ENCODE measurements around the gene TAX1BP3. TPM values are rescaled to one million over a fixed set of nuclear protein-coding genes. Genes with fewer than 3 reads are reported as not detected.

Gene TAX1BP3
- total and polyA plus RNA-seq, 7 experiments from 2014 or later: 10.5 to 34.0 (median 13.3) TPM

- Histone ChIP-seq H3K36me3 (ENCODE audit: control insufficient read depth in 2 of 3, insufficient read depth in 3 of 3, low read length in 3 of 3) (peaks cover 0 to 9% (median 0%) of the 10 kb centered on the region in 3 experiments), H3K9me3 (ENCODE audit: control insufficient read depth in 2 of 3, low read length in 3 of 3) (no peaks in the 10 kb centered on the region), H3K27ac (ENCODE audit: low read depth, low read length) (peak within 1 kb of the TSS; percentile 98), H3K4me1 (ENCODE audit: control insufficient read depth in 2 of 2, insufficient read depth in 2 of 2, low read length in 2 of 2) (peaks cover 0 to 3% of the 10 kb centered on the region in 2 donors), H3K4me3 (ENCODE audit: low read length) (peak within 1 kb of the TSS; percentile 97), H3K27me3 (ENCODE audit: control insufficient read depth in 2 of 2, insufficient read depth in 2 of 2, low read length in 2 of 2) (no peaks in the 10 kb centered on the region)
- no peaks in the 10 kb centered on the region for H3K27me3 Mint-ChIP-seq
- peak; percentile 90 to 95 (median 95) for DNase-seq
- peak; percentile 98 for ATAC-seq
- H3K27ac Mint-ChIP-seq: peak within 1 kb of the TSS; percentile 96 to 100 (median 99)
- ChIA-PET CTCF (interaction anchor here (0.9 to 1.3 kb wide), 3 partner anchors 87 to 329 kb away, joined by 3 to 4 read pairs (median 3); partner anchors contain the start of gene HASPIN), POLR2A (interaction anchor here (0.6 to 2.1 kb wide), 10 partner anchors 10 to 1646 kb away, joined by 3 to 8 read pairs (median 4); partner anchors contain the start of genes CYB5D2, EMC6, TAX1BP3 and ZZEF1)
- H3K4me1 Mint-ChIP-seq: peaks cover 17 to 45% (median 29%) of the 10 kb centered on the region in 7 donors
- no peaks in the 10 kb centered on the region for H3K9me3 Mint-ChIP-seq
- intact Hi-C loops (cut with micrococcal nuclease): loop anchor here (1.0 to 10.0 kb wide), 11 partner anchors 32 to 1236 kb away; partner anchors contain the start of genes EMC6 (in 2 of the 2), TAX1BP3 (in 2 of the 2), ANKFY1 (in 1 of the 2) and ATP2A3 (in 1 of the 2)
- peaks cover 0 to 10% (median 5%) of the 10 kb centered on the region in 5 donors for H3K36me3 Mint-ChIP-seq
- H3K4me3 Mint-ChIP-seq: peak within 1 kb of the TSS; percentile 86 to 99 (median 98)
Observed at GRCh38 chr17:3636154-3636907, 32.0 kb downstream of the TAX1BP3 start, which contains the start of the genes CTNS and SHPK. Gene CTNS (plus strand): TSS chr17:3636760. CDS start chr17:3640207, 3,447 bp downstream. Gene SHPK (minus strand): TSS chr17:3636250. CDS start chr17:3636219, 31 bp downstream.

GRCh38 chr17:3635474-3636153, 32.8 kb downstream of the TAX1BP3 start:
- peaks cover 17 to 40% (median 30%) of the 10 kb centered on the region in 7 donors for H3K4me1 Mint-ChIP-seq

GRCh38 chr17:3632287-3632686, 36.1 kb downstream of the TAX1BP3 start:
- H3K27ac ChIP-seq (ENCODE audit: low read depth, low read length): no peak overlapping the region
- H3K36me3 ChIP-seq (ENCODE audit: control insufficient read depth in 2 of 3, insufficient read depth in 3 of 3, low read length in 3 of 3): peaks cover 0 to 37% (median 4%) of the 10 kb centered on the region in 3 experiments
- H3K4me1 ChIP-seq (ENCODE audit: control insufficient read depth in 2 of 2, insufficient read depth in 2 of 2, low read length in 2 of 2): peaks cover 0 to 3% of the 10 kb centered on the region in 2 donors
- ChIA-PET POLR2A (no interaction called here), CTCF (interaction anchor here (0.6 kb wide), 2 partner anchors 14 to 1430 kb away, joined by 3 to 5 read pairs; no protein-coding TSS in a partner anchor)
- intact Hi-C loops (cut with micrococcal nuclease): loop anchor here in 1 of 2 donors (10.0 kb wide), 1 partner anchor 1037 kb away; the partner anchor contains the start of gene PAFAH1B1
- Mint-ChIP-seq H3K4me3 (no peak overlapping the region), H3K36me3 (peaks cover 4 to 18% (median 9%) of the 10 kb centered on the region in 5 donors), H3K9me3 (no peaks in the 10 kb centered on the region), H3K27me3 (no peaks in the 10 kb centered on the region), H3K27ac (no peak overlapping the region), H3K4me1 (peaks cover 10 to 28% (median 19%) of the 10 kb centered on the region in 7 donors)
- H3K4me3 ChIP-seq (ENCODE audit: low read length): no peak overlapping the region
- no peak for DNase-seq
- no peak for ATAC-seq
- no peaks in the 10 kb centered on the region for H3K9me3 ChIP-seq (ENCODE audit: control insufficient read depth in 2 of 3, low read length in 3 of 3)
- no peaks in the 10 kb centered on the region for H3K27me3 ChIP-seq (ENCODE audit: control insufficient read depth in 2 of 2, insufficient read depth in 2 of 2, low read length in 2 of 2)

More at GRCh38 chr17:3635474-3636153, 32.8 kb downstream of the TAX1BP3 start:
- peak overlapping the region; percentile 98 for H3K27ac ChIP-seq (ENCODE audit: low read depth, low read length)
- Mint-ChIP-seq H3K9me3 (no peaks in the 10 kb centered on the region), H3K27ac (peak overlapping the region in 7 of 9 donors; percentile 54 to 98 (median 79)), H3K36me3 (peaks cover 0 to 10% (median 5%) of the 10 kb centered on the region in 5 donors), H3K27me3 (no peaks in the 10 kb centered on the region), H3K4me3 (peak overlapping the region; percentile 86 to 99 (median 98))
- intact Hi-C loops (cut with micrococcal nuclease): loop anchor here (1.0 to 10.0 kb wide), 11 partner anchors 33 to 1235 kb away; partner anchors contain the start of genes EMC6 (in 2 of the 2), TAX1BP3 (in 2 of the 2), ANKFY1 (in 1 of the 2) and ATP2A3 (in 1 of the 2)
- no peaks in the 10 kb centered on the region for H3K9me3 ChIP-seq (ENCODE audit: control insufficient read depth in 2 of 3, low read length in 3 of 3)
- no peaks in the 10 kb centered on the region for H3K27me3 ChIP-seq (ENCODE audit: control insufficient read depth in 2 of 2, insufficient read depth in 2 of 2, low read length in 2 of 2)
- CTCF ChIA-PET: interaction anchor here (0.9 to 1.3 kb wide), 2 partner anchors 103 to 329 kb away, joined by 3 read pairs; no protein-coding TSS in a partner anchor
- no peak for ATAC-seq
- POLR2A ChIA-PET: interaction anchor here (0.9 to 2.1 kb wide), 8 partner anchors 9 to 1647 kb away, joined by 3 to 8 read pairs (median 4); partner anchors contain the start of genes CYB5D2, EMC6, TAX1BP3 and ZZEF1
- H3K4me1 ChIP-seq (ENCODE audit: control insufficient read depth in 2 of 2, insufficient read depth in 2 of 2, low read length in 2 of 2): peaks cover 0 to 3% of the 10 kb centered on the region in 2 donors
- DNase-seq: peak in 1 of 9 donors; percentile 8
- H3K4me3 ChIP-seq (ENCODE audit: low read length): peak overlapping the region; percentile 97
- H3K36me3 ChIP-seq (ENCODE audit: control insufficient read depth in 2 of 3, insufficient read depth in 3 of 3, low read length in 3 of 3): peaks cover 0 to 13% (median 0%) of the 10 kb centered on the region in 3 experiments

- Histone ChIP-seq H3K27me3 (ENCODE audit: control insufficient read depth in 2 of 2, insufficient read depth in 2 of 2, low read length in 2 of 2) (no peaks in the 10 kb centered on the region), H3K9me3 (ENCODE audit: control insufficient read depth in 2 of 3, low read length in 3 of 3) (no peaks in the 10 kb centered on the region), H3K27ac (ENCODE audit: low read depth, low read length) (no peak overlapping the region), H3K36me3 (ENCODE audit: control insufficient read depth in 2 of 3, insufficient read depth in 3 of 3, low read length in 3 of 3) (peaks cover 0 to 33% (median 4%) of the 10 kb centered on the region in 3 experiments), H3K4me1 (ENCODE audit: control insufficient read depth in 2 of 2, insufficient read depth in 2 of 2, low read length in 2 of 2) (peaks cover 0 to 3% of the 10 kb centered on the region in 2 donors), H3K4me3 (ENCODE audit: low read length) (no peak overlapping the region)
- Mint-ChIP-seq H3K4me1 (peaks cover 6 to 24% (median 16%) of the 10 kb centered on the region in 7 donors), H3K27me3 (no peaks in the 10 kb centered on the region), H3K36me3 (peaks cover 4 to 28% (median 14%) of the 10 kb centered on the region in 5 donors), H3K27ac (no peak overlapping the region), H3K4me3 (no peak overlapping the region), H3K9me3 (no peaks in the 10 kb centered on the region)
- DNase-seq (no peak), ATAC-seq (no peak)
- intact Hi-C loops (cut with micrococcal nuclease): loop anchor here in 1 of 2 donors (10.0 kb wide), 1 partner anchor 1036 kb away; the partner anchor contains the start of gene PAFAH1B1
- POLR2A ChIA-PET: no interaction called here
- CTCF ChIA-PET: no interaction called here
Observed at GRCh38 chr17:3630781-3631180, 37.6 kb downstream of the TAX1BP3 start.

- H3K27ac ChIP-seq (ENCODE audit: low read depth, low read length): no peak overlapping the region
- no peaks in the 10 kb centered on the region for H3K27me3 ChIP-seq (ENCODE audit: control insufficient read depth in 2 of 2, insufficient read depth in 2 of 2, low read length in 2 of 2)
- H3K4me1 Mint-ChIP-seq: peaks cover 0 to 8% (median 5%) of the 10 kb centered on the region in 7 donors
- CTCF ChIA-PET: no interaction called here
- H3K27ac Mint-ChIP-seq: no peak overlapping the region
- intact Hi-C loops (cut with micrococcal nuclease): loop anchor here in 1 of 2 donors (10.0 kb wide), 1 partner anchor 783 kb away; no protein-coding TSS in a partner anchor
- peaks cover 4 to 39% (median 24%) of the 10 kb centered on the region in 5 donors for H3K36me3 Mint-ChIP-seq
- H3K36me3 ChIP-seq (ENCODE audit: control insufficient read depth in 2 of 3, insufficient read depth in 3 of 3, low read length in 3 of 3): peaks cover 0 to 56% (median 4%) of the 10 kb centered on the region in 3 experiments
- H3K27me3 Mint-ChIP-seq: no peaks in the 10 kb centered on the region
- H3K4me3 ChIP-seq (ENCODE audit: low read length): no peak overlapping the region
- POLR2A ChIA-PET: no interaction called here
- no peak for DNase-seq
- no peak overlapping the region for H3K4me3 Mint-ChIP-seq
- H3K4me1 ChIP-seq (ENCODE audit: control insufficient read depth in 2 of 2, insufficient read depth in 2 of 2, low read length in 2 of 2): no peaks in the 10 kb centered on the region
- ATAC-seq: no peak
- H3K9me3 ChIP-seq (ENCODE audit: control insufficient read depth in 2 of 3, low read length in 3 of 3): no peaks in the 10 kb centered on the region
- H3K9me3 Mint-ChIP-seq: no peaks in the 10 kb centered on the region
Observed at GRCh38 chr17:3627769-3628167, 40.6 kb downstream of the TAX1BP3 start.

Measured in naive thymus-derived CD4-positive, alpha-beta T cell (primary cell).